Neural cell (in vitro differentiated cells): ENCODE results near the gene RPL9.
"Not testable (repeated sequence)": the region's sequence is repeated elsewhere in the genome, so short reads cannot be mapped to it uniquely, and the experiment has no call there.

Experiments
- EP300 ChIP-seq: fragments of 450-650 bp; conservative IDR thresholded peaks from 2 replicates; pipeline ENCODE4 v1.6.1; 2014; ENCODE audit warnings: antibody characterized with exemption, mild to moderate bottlenecking, moderate library complexity; ENCODE audit not compliant: poor library complexity, severe bottlenecking
- EZH2 ChIP-seq: fragments of 200-600, 300-800 bp; shearing (Covaris generic), sonication (generic); IDR thresholded peaks from 2 replicates; pipeline ENCODE4 v1.6.1; 2014; ENCODE audit warnings: antibody characterized with exemption, low read length, borderline replicate concordance, mild to moderate bottlenecking; ENCODE audit not compliant: insufficient read depth, poor library complexity, severe bottlenecking
- RAD21 ChIP-seq: fragments of 450-650 bp; conservative IDR thresholded peaks from 2 replicates; pipeline ENCODE4 v1.6.1; 2014; ENCODE audit warnings: antibody characterized with exemption, mild to moderate bottlenecking, moderate library complexity
- REST ChIP-seq: IDR thresholded peaks from 2 replicates; pipeline ENCODE4 v1.6.1; 2012; ENCODE audit warnings: borderline replicate concordance
- SMC3 ChIP-seq: fragments of 450-650 bp; conservative IDR thresholded peaks from 2 replicates; pipeline ENCODE4 v1.6.1; 2014; ENCODE audit warnings: antibody characterized with exemption, mild to moderate bottlenecking, moderate library complexity; ENCODE audit not compliant: poor library complexity
- TAF1 ChIP-seq: IDR thresholded peaks from 2 replicates; pipeline ENCODE4 v1.6.1; 2012; ENCODE audit warnings: low read depth
- TF ChIP-seq, protein P1 (sequence below): fragments of 450-650 bp; IDR thresholded peaks from 2 replicates; pipeline ENCODE4 v1.5.1; 2014; ENCODE audit warnings: antibody characterized with exemption, mild to moderate bottlenecking, moderate library complexity; ENCODE audit not compliant: poor library complexity, severe bottlenecking

DNA sequence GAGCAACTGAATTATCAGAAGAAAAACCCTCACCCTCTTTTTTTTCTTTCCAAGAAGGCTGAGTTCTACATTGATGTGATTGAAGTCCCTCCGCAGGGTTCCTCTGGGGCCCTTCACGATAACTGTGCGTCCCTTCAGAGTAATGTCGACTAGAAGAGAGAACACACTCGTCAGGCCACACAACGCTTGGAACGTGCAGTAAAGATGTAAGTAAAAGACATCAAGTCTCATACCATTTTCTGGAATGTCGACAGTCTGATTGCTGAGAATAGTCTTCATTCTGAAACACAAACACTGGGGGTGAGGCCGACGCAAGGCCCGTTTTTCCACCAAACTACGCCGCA, 589 bp downstream of the RPL9 start:
- TF ChIP-seq EZH2, REST, EP300, SMC3, RAD21, TAF1: not testable (repeated sequence)
- TF ChIP-seq, protein P1, sequence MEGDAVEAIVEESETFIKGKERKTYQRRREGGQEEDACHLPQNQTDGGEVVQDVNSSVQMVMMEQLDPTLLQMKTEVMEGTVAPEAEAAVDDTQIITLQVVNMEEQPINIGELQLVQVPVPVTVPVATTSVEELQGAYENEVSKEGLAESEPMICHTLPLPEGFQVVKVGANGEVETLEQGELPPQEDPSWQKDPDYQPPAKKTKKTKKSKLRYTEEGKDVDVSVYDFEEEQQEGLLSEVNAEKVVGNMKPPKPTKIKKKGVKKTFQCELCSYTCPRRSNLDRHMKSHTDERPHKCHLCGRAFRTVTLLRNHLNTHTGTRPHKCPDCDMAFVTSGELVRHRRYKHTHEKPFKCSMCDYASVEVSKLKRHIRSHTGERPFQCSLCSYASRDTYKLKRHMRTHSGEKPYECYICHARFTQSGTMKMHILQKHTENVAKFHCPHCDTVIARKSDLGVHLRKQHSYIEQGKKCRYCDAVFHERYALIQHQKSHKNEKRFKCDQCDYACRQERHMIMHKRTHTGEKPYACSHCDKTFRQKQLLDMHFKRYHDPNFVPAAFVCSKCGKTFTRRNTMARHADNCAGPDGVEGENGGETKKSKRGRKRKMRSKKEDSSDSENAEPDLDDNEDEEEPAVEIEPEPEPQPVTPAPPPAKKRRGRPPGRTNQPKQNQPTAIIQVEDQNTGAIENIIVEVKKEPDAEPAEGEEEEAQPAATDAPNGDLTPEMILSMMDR: not testable (repeated sequence)
